ENCODE results near the gene OR5AS1. TPM values are rescaled to one million over a fixed set of nuclear protein-coding genes. Genes with fewer than 3 reads are reported as not detected.

The OR5AS1 gene
- not detected in 2 replicates for total RNA-seq

GRCh38 chr11:56027354-56027753 is at the start of gene OR5AS1:
Gene OR5AS1, plus strand, starts transcription at chr11:56027654. Its CDS starts 2,765 bp downstream, at chr11:56030419.

GRCh38 chr11:55994525-55994924 is 32.9 kb upstream of the OR5AS1 start, which contains the start of gene OR5F1:
Gene OR5F1, minus strand, starts transcription at chr11:55994625. Its CDS starts 0 bp downstream, at chr11:55994625.

Other genes with a start within 250 kb of the OR5AS1 start
- gene OR5D14, start 232.1 kb upstream of the OR5AS1 start, total RNA-seq, result not detected in 2 replicates
- not detected in 2 replicates for gene OR5L1, start 216.3 kb upstream of the OR5AS1 start, total RNA-seq
- gene OR5D18, start 208.0 kb upstream of the OR5AS1 start, total RNA-seq, result not detected in 2 replicates
- gene OR5L2, start 200.4 kb upstream of the OR5AS1 start, total RNA-seq, result not detected in 2 replicates
- not detected in 2 replicates for gene OR5D16, start 188.9 kb upstream of the OR5AS1 start, total RNA-seq
- gene TRIM51, start 144.4 kb upstream of the OR5AS1 start, total RNA-seq, result not detected in 2 replicates
- not detected in 2 replicates for gene OR5W2, start 113.1 kb upstream of the OR5AS1 start, total RNA-seq
- gene OR5I1, start 91.3 kb upstream of the OR5AS1 start, total RNA-seq, result not detected in 2 replicates
- gene OR10AG1, start 57.7 kb upstream of the OR5AS1 start, total RNA-seq, result not detected in 2 replicates
- gene OR5F1, start 33.0 kb upstream of the OR5AS1 start, total RNA-seq, result not detected in 2 replicates
- not detected in 2 replicates for gene OR8I2, start 65.7 kb downstream of the OR5AS1 start, total RNA-seq
- not detected in 2 replicates for gene OR8H2, start 76.0 kb downstream of the OR5AS1 start, total RNA-seq
- gene OR8H3, start 94.7 kb downstream of the OR5AS1 start, total RNA-seq, result not detected in 2 replicates
- gene OR8J3, start 112.5 kb downstream of the OR5AS1 start, total RNA-seq, result not detected in 2 replicates
- gene OR8K5, start 132.7 kb downstream of the OR5AS1 start, total RNA-seq, result not detected in 2 replicates
- gene OR5J2, start 149.0 kb downstream of the OR5AS1 start, total RNA-seq, result not detected in 2 replicates
- gene OR5T2, start 206.6 kb downstream of the OR5AS1 start, total RNA-seq, result not detected in 2 replicates
- gene OR5T3, start 224.6 kb downstream of the OR5AS1 start, total RNA-seq, result not detected in 2 replicates
- not detected in 2 replicates for gene OR5T1, start 246.5 kb downstream of the OR5AS1 start, total RNA-seq

Measured in epithelial cell of alveolus of lung (primary cell).